MM.1S (cell line): ENCODE measurements around the gene TMED10.
"Not testable (repeated sequence)": the region's sequence is repeated elsewhere in the genome, so short reads cannot be mapped to it uniquely, and the experiment has no call there.

Experiments used
- DNase-seq: peaks from one replicate; pipeline ENCODE4 v3.0.0-alpha.2; 2015
- H2AFZ ChIP-seq: fragments of 300-600 bp; sonication (generic); 2 replicates; pipeline ENCODE4 v1.6.0; 2016; ENCODE audit warnings: antibody characterized with exemption, low read length
- H3F3A ChIP-seq: fragments of 300-600 bp; sonication (generic); 2 replicates; pipeline ENCODE4 v1.6.1; 2016; ENCODE audit warnings: mild to moderate bottlenecking, antibody characterized with exemption, low read length, moderate library complexity, mixed read lengths; ENCODE audit not compliant: insufficient read depth
- H3K27ac ChIP-seq: fragments of 300-600 bp; sonication (generic); 2 replicates; pipeline ENCODE4 v1.5.1; 2016; ENCODE audit warnings: mild to moderate bottlenecking, low read length
- H3K27me3 ChIP-seq: fragments of 300-600 bp; sonication (generic); replicated peaks from 2 replicates; pipeline ENCODE4 v1.6.0; 2016; ENCODE audit warnings: low read length; ENCODE audit not compliant: insufficient read depth
- H3K36me3 ChIP-seq: fragments of 300-600 bp; sonication (generic); replicated peaks from 2 replicates; pipeline ENCODE4 v1.6.1; 2016; ENCODE audit warnings: mild to moderate bottlenecking, low read length, mixed read lengths; ENCODE audit not compliant: insufficient read depth
- H3K4me1 ChIP-seq: fragments of 300-600 bp; sonication (generic); 2 replicates; pipeline ENCODE4 v1.6.1; 2016; ENCODE audit warnings: low read length, mixed read lengths
- H3K4me2 ChIP-seq: fragments of 300-600 bp; sonication (generic); 2 replicates; pipeline ENCODE4 v1.6.0; 2016; ENCODE audit warnings: low read depth, low read length
- H3K4me3 ChIP-seq: fragments of 300-600 bp; sonication (generic); 2 replicates; pipeline ENCODE4 v1.5.1; 2016; ENCODE audit warnings: low read length, mixed read lengths
- H3K79me2 ChIP-seq: fragments of 300-600 bp; sonication (generic); 2 replicates; pipeline ENCODE4 v1.6.1; 2016; ENCODE audit warnings: mixed run types, low read length, mixed read lengths
- H3K9ac ChIP-seq: fragments of 300-600 bp; sonication (generic); 2 replicates; pipeline ENCODE4 v1.6.1; 2016; ENCODE audit warnings: low read length, mixed read lengths
- H3K9me2 ChIP-seq: fragments of 300-600 bp; sonication (generic); replicated peaks from 2 replicates; pipeline ENCODE4 v1.6.1; 2016; ENCODE audit warnings: mild to moderate bottlenecking, low read length, mixed read lengths; ENCODE audit not compliant: insufficient read depth
- H3K9me3 ChIP-seq: fragments of 300-600 bp; sonication (generic); replicated peaks from 2 replicates; pipeline ENCODE4 v1.6.1; 2016; ENCODE audit warnings: mild to moderate bottlenecking, low read length, mixed read lengths; ENCODE audit not compliant: insufficient read depth
- H4K20me1 ChIP-seq: fragments of 300-600 bp; sonication (generic); 2 replicates; pipeline ENCODE4 v1.6.1; 2016; ENCODE audit warnings: mild to moderate bottlenecking, low read length, moderate library complexity, mixed read lengths; ENCODE audit not compliant: insufficient read depth
- EZH2 ChIP-seq: fragments of 300-600 bp; sonication (generic); optimal IDR thresholded peaks from 2 replicates; pipeline ENCODE3; 2017; ENCODE audit warnings: low read depth, mild to moderate bottlenecking, antibody characterized with exemption, low read length, mixed read lengths
- EZH2phosphoT487 ChIP-seq: fragments of 300-600 bp; sonication (generic); IDR thresholded peaks from 2 replicates; pipeline ENCODE4 v1.6.1; 2018; ENCODE audit warnings: antibody characterized with exemption, low read length
- TF ChIP-seq, protein P1 (sequence below): fragments of 300-600 bp; sonication (generic); IDR thresholded peaks from 2 replicates; pipeline ENCODE4 v1.5.1; 2016; ENCODE audit warnings: antibody characterized with exemption, low read length, mixed read lengths

The TMED10 gene

DNA sequence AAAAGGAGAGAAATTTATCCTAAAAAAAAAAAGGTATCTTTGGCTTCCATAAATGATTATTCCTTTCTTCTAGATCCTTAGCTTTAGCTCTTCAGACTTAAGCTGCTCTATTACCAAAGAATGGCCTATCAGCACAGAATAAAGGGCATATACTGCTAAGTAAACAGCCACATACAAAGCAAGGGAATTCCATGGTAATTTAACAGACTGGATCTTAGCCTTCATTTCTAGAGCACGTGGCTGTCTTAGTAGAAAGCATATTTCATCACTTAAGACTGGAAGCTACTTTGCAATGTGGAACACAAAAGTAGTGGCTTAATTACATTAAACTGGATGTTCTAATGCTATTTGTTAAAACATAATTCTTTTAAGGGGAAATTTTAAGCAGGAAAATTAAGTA, 23.1 kb downstream of the TMED10 start:
- TF ChIP-seq, protein P1, sequence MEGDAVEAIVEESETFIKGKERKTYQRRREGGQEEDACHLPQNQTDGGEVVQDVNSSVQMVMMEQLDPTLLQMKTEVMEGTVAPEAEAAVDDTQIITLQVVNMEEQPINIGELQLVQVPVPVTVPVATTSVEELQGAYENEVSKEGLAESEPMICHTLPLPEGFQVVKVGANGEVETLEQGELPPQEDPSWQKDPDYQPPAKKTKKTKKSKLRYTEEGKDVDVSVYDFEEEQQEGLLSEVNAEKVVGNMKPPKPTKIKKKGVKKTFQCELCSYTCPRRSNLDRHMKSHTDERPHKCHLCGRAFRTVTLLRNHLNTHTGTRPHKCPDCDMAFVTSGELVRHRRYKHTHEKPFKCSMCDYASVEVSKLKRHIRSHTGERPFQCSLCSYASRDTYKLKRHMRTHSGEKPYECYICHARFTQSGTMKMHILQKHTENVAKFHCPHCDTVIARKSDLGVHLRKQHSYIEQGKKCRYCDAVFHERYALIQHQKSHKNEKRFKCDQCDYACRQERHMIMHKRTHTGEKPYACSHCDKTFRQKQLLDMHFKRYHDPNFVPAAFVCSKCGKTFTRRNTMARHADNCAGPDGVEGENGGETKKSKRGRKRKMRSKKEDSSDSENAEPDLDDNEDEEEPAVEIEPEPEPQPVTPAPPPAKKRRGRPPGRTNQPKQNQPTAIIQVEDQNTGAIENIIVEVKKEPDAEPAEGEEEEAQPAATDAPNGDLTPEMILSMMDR: no peak
- no peak for TF ChIP-seq EZH2
- peaks cover 57% of the 10 kb centered on the region for H3K79me2 ChIP-seq
- H3F3A ChIP-seq: no peaks in the 10 kb centered on the region
- no peaks in the 10 kb centered on the region for H3K27me3 ChIP-seq
- no peak overlapping the region for H3K4me2 ChIP-seq
- no peaks in the 10 kb centered on the region for H3K4me1 ChIP-seq
- no peak overlapping the region for H3K4me3 ChIP-seq
- H3K9me3 ChIP-seq: no peaks in the 10 kb centered on the region
- H2AFZ ChIP-seq: no peak overlapping the region
- no peak overlapping the region for H3K9ac ChIP-seq
- no peak overlapping the region for H3K27ac ChIP-seq
- no peaks in the 10 kb centered on the region for H3K36me3 ChIP-seq
- no peaks in the 10 kb centered on the region for H3K9me2 ChIP-seq
- H4K20me1 ChIP-seq: no peaks in the 10 kb centered on the region
- no peak for DNase-seq

DNA sequence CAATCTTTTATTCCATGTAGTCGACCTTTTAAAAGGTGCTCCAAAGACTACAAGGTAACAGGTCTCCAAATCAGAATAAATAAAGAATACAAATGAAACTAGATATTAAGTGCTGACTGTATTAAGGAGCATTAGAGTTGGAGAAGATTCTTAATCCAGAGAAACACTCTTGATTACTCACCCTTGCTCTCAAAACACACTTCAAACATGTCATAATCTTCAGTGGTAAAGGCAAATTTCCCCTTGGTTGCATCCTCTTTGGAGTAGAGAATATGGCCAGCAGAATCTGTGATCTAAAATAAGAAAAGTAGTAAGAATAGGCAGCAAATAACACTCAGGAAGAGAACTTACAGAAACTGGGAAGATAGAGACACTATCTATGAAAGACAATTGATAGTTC, 24.6 kb downstream of the TMED10 start:
- no peaks in the 10 kb centered on the region for H3K36me3 ChIP-seq
- no peaks in the 10 kb centered on the region for H3K4me1 ChIP-seq
- H2AFZ ChIP-seq: no peak overlapping the region
- no peak overlapping the region for H3K4me2 ChIP-seq
- H4K20me1 ChIP-seq: no peaks in the 10 kb centered on the region
- TF ChIP-seq EZH2 (no peak), EZH2phosphoT487 (no peak)
- TF ChIP-seq, protein P1: no peak
- no peaks in the 10 kb centered on the region for H3F3A ChIP-seq
- H3K9me3 ChIP-seq: no peaks in the 10 kb centered on the region
- H3K27me3 ChIP-seq: no peaks in the 10 kb centered on the region
- no peaks in the 10 kb centered on the region for H3K9me2 ChIP-seq
- no peak overlapping the region for H3K9ac ChIP-seq
- no peak for DNase-seq
- no peak overlapping the region for H3K4me3 ChIP-seq
- H3K27ac ChIP-seq: no peak overlapping the region
- H3K79me2 ChIP-seq: peaks cover 49% of the 10 kb centered on the region

DNA sequence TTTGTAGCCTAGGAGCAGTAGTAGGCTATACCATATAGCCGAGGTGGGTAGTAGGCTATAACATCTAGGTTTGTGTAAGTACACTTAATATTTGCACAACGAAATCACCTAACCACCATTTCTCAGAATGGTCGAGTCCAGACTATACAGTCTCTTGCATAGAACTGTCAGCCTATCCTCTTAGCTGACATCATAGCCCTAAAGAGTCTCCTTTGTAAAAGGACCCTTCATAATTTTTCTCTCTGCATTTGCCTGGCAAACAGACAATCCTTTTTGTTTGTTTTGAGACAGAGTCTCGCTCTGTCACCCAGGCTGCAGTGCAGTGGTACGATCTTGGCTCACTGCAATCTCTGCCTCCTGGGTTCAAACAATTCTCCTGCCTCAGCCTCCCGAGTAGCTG, 25.8 kb downstream of the TMED10 start:
- H3K4me1 ChIP-seq, H2AFZ ChIP-seq, H3K9ac ChIP-seq, H3K9me2 ChIP-seq, H4K20me1 ChIP-seq, H3K27ac ChIP-seq, DNase-seq, H3K27me3 ChIP-seq, H3K4me3 ChIP-seq, H3F3A ChIP-seq, H3K4me2 ChIP-seq, H3K9me3 ChIP-seq, H3K36me3 ChIP-seq: not testable (repeated sequence)
- H3K79me2 ChIP-seq: peaks cover 43% of the 10 kb centered on the region

DNA sequence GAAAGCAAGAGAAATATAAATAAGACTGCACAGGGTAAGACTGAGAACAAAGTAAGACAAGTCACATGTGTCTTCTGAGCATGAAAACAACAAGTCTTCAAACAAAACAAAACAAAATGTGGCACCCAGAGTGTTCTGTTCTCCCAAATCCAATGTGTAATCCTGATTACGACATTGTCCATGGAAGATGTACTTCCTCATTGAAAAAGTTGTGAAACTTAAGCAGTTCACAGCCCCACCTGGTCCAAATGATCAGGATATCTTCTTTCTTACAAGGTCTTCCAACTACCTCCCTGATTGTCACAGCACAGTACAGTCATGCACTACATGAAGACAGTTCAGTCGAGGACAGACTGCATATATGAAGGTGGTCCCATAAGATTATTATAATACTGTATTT, 26.3 kb downstream of the TMED10 start:
- H3K4me1 ChIP-seq: no peaks in the 10 kb centered on the region
- H3K79me2 ChIP-seq: peaks cover 38% of the 10 kb centered on the region
- H2AFZ ChIP-seq: no peak overlapping the region
- H4K20me1 ChIP-seq: no peaks in the 10 kb centered on the region
- H3K27me3 ChIP-seq: no peaks in the 10 kb centered on the region
- H3K4me3 ChIP-seq: no peak overlapping the region
- no peaks in the 10 kb centered on the region for H3K36me3 ChIP-seq
- DNase-seq: no peak
- no peak overlapping the region for H3K4me2 ChIP-seq
- no peak overlapping the region for H3K9ac ChIP-seq
- no peaks in the 10 kb centered on the region for H3K9me2 ChIP-seq
- H3K27ac ChIP-seq: no peak overlapping the region
- TF ChIP-seq, protein P1: no peak
- TF ChIP-seq EZH2phosphoT487 (no peak), EZH2 (no peak)
- H3F3A ChIP-seq: no peaks in the 10 kb centered on the region
- no peaks in the 10 kb centered on the region for H3K9me3 ChIP-seq
